Fibroblast of peridontal ligament (primary cell): ENCODE measurements around the gene ASIC4.

ENCODE experiments used
- DNase-seq: peaks from one replicate; pipeline ENCODE4 v3.0.0-alpha.2; 2010; ENCODE audit errors: extremely low read depth

ASIC4 gene

GRCh38 chr2:219482674-219483405 is 31.4 kb upstream of the ASIC4 start:
- no peak for DNase-seq

GRCh38 chr2:219483451-219484342 is 30.6 kb upstream of the ASIC4 start:
- DNase-seq = no peak

GRCh38 chr2:219484343-219485200 is 29.7 kb upstream of the ASIC4 start:
- no peak for DNase-seq

GRCh38 chr2:219485201-219485580 is 29.1 kb upstream of the ASIC4 start:
- DNase-seq = no peak

- DNase-seq = no peak
Observed at GRCh38 chr2:219486380-219486959, 27.8 kb upstream of the ASIC4 start.

- no peak for DNase-seq
Observed at GRCh38 chr2:219488149-219488843, 26.0 kb upstream of the ASIC4 start.

GRCh38 chr2:219488844-219489194 is 25.5 kb upstream of the ASIC4 start:
- no peak for DNase-seq

GRCh38 chr2:219489315-219489714 is 25.0 kb upstream of the ASIC4 start:
- no peak for DNase-seq

GRCh38 chr2:219490186-219490585 is 24.1 kb upstream of the ASIC4 start:
- DNase-seq = no peak

GRCh38 chr2:219490600-219491130 is 23.6 kb upstream of the ASIC4 start:
- DNase-seq = no peak

GRCh38 chr2:219491278-219491963 is 22.9 kb upstream of the ASIC4 start:
- no peak for DNase-seq

- no peak for DNase-seq
Observed at GRCh38 chr2:219492575-219492974, 21.7 kb upstream of the ASIC4 start.

GRCh38 chr2:219493086-219493485 is 21.2 kb upstream of the ASIC4 start:
- no peak for DNase-seq

- DNase-seq = no peak
Observed at GRCh38 chr2:219494952-219495530, 19.2 kb upstream of the ASIC4 start.

GRCh38 chr2:219495531-219496122 is 18.7 kb upstream of the ASIC4 start:
- peak; percentile 70 for DNase-seq

- no peak for DNase-seq
Observed at GRCh38 chr2:219496247-219496824, 17.9 kb upstream of the ASIC4 start.

GRCh38 chr2:219496825-219497494 is 17.3 kb upstream of the ASIC4 start:
- no peak for DNase-seq

- peak; percentile 62 for DNase-seq
Observed at GRCh38 chr2:219497495-219498279, 16.6 kb upstream of the ASIC4 start.
